Liver (tissue), 9 donors: Measurements from ENCODE around the gene PRR5L. TPM values are rescaled to one million over a fixed set of nuclear protein-coding genes. Genes with fewer than 3 reads are reported as not detected.

Experiments
- DNase-seq: peaks from one replicate; pipeline ENCODE4 v3.0.0-alpha.2; 2017; ENCODE audit warnings: low spot score
- H3K27ac ChIP-seq, 2 donors: one replicate each; pipeline ENCODE4 v1.7.0; 2013; ENCODE audit warnings: inconsistent platforms in 2 of 2, low read length in 2 of 2, control low read depth in 1 of 2, low read depth in 1 of 2, mild to moderate bottlenecking in 1 of 2
- H3K27me3 ChIP-seq, 4 donors: one replicate each; pipeline versions ENCODE4 v1.6.1 to v1.7.0; 2013; ENCODE audit warnings: low read length in 3 of 4, inconsistent platforms in 1 of 4, mild to moderate bottlenecking in 1 of 4, moderate library complexity in 1 of 4; ENCODE audit not compliant: control insufficient read depth in 4 of 4, insufficient read depth in 4 of 4
- H3K36me3 ChIP-seq, 4 donors: one replicate each; pipeline versions ENCODE4 v1.6.1 to v1.7.0; 2013; ENCODE audit warnings: low read length in 3 of 4, mild to moderate bottlenecking in 3 of 4, low read depth in 1 of 4, moderate library complexity in 1 of 4; ENCODE audit not compliant: control insufficient read depth in 4 of 4, insufficient read depth in 3 of 4
- H3K4me1 ChIP-seq, 4 donors: one replicate each; pipeline versions ENCODE4 v1.6.1 to v1.7.0; 2013; ENCODE audit warnings: low read length in 3 of 4, mild to moderate bottlenecking in 3 of 4, moderate library complexity in 1 of 4; ENCODE audit not compliant: control insufficient read depth in 4 of 4, insufficient read depth in 4 of 4
- H3K4me3 ChIP-seq, 3 donors: one replicate each; pipeline versions ENCODE4 v1.6.1 to v1.7.0; 2013; ENCODE audit warnings: low read length in 3 of 3, control low read depth in 1 of 3, low read depth in 1 of 3, mild to moderate bottlenecking in 1 of 3
- H3K9ac ChIP-seq, 2 donors: one replicate each; pipeline ENCODE4 v1.7.0; 2013; ENCODE audit warnings: low read length in 2 of 2, mild to moderate bottlenecking in 2 of 2, moderate library complexity in 2 of 2, control low read depth in 1 of 2, low read depth in 1 of 2
- H3K9me3 ChIP-seq, 4 donors: one replicate each; pipeline versions ENCODE4 v1.6.1 to v1.7.0; 2013; ENCODE audit warnings: low read length in 3 of 4; ENCODE audit not compliant: control insufficient read depth in 4 of 4
- CTCF ChIP-seq: fragments of 150-350 bp; IDR thresholded peaks from 2 replicates; pipeline ENCODE4 v1.5.1; 2017; ENCODE audit warnings: improper control_type of control experiment, low read depth, low read length; ENCODE audit not compliant: missing input control
- FOXA1 ChIP-seq: IDR thresholded peaks from 2 replicates; pipeline ENCODE4 v1.6.1; 2016; ENCODE audit warnings: antibody characterized with exemption
- FOXA2 ChIP-seq: IDR thresholded peaks from 2 replicates; pipeline ENCODE4 v1.6.1; 2016; ENCODE audit warnings: antibody characterized with exemption
- GABPA ChIP-seq, 2 donors: IDR thresholded peaks in 1 of 2; conservative IDR thresholded peaks in 1 of 2; 2 replicates each; pipeline ENCODE4 v1.6.1; 2016; ENCODE audit warnings: antibody characterized with exemption in 2 of 2, mild to moderate bottlenecking in 1 of 2, moderate library complexity in 1 of 2
- HNF4A ChIP-seq, 2 donors: conservative IDR thresholded peaks; 2 replicates each; pipeline ENCODE4 v1.6.1; 2016; ENCODE audit warnings: antibody characterized with exemption in 2 of 2, mild to moderate bottlenecking in 2 of 2
- HNF4G ChIP-seq: IDR thresholded peaks from 2 replicates; pipeline ENCODE4 v1.6.1; 2016; ENCODE audit warnings: antibody characterized with exemption
- JUND ChIP-seq, 2 donors: IDR thresholded peaks; 2 replicates each; pipeline ENCODE4 v1.6.1; 2016; ENCODE audit warnings: antibody characterized with exemption in 2 of 2
- MAX ChIP-seq: IDR thresholded peaks from 2 replicates; pipeline ENCODE4 v1.6.1; 2016; ENCODE audit warnings: antibody characterized with exemption
- NR2F2 ChIP-seq: IDR thresholded peaks from 2 replicates; pipeline ENCODE4 v1.6.1; 2016; ENCODE audit warnings: antibody characterized with exemption
- RAD21 ChIP-seq, 2 donors: IDR thresholded peaks; 2 replicates each; pipeline ENCODE4 v1.6.1; 2016; ENCODE audit warnings: antibody characterized with exemption in 2 of 2, mild to moderate bottlenecking in 2 of 2
- REST ChIP-seq: IDR thresholded peaks from 2 replicates; pipeline ENCODE4 v1.6.1; 2016; ENCODE audit warnings: antibody characterized with exemption, mild to moderate bottlenecking
- SP1 ChIP-seq: IDR thresholded peaks from 2 replicates; pipeline ENCODE4 v1.6.1; 2018; ENCODE audit warnings: antibody characterized with exemption, mild to moderate bottlenecking
- TAF1 ChIP-seq: conservative IDR thresholded peaks from 2 replicates; pipeline ENCODE4 v1.6.1; 2016; ENCODE audit warnings: antibody characterized with exemption, mild to moderate bottlenecking
- YY1 ChIP-seq: IDR thresholded peaks from 2 replicates; pipeline ENCODE4 v1.6.1; 2016; ENCODE audit warnings: antibody characterized with exemption, mild to moderate bottlenecking
- ZBTB33 ChIP-seq: IDR thresholded peaks from 2 replicates; pipeline ENCODE4 v1.6.1; 2016; ENCODE audit warnings: antibody characterized with exemption
- WGBS: extraction: QIAGEN DNeasy Blood & Tissue Kit; methylation state at CpG from one replicate; pipeline ENCODE4 v1.1.7; 2013; 5-methylcytosine and 5-hydroxymethylcytosine counted together
- polyA plus RNA-seq, 2 donors: library from polyadenylated mRNA; stranded (reverse) in 1 of 2; unstranded in 1 of 2; fragments of 200-250 nt in 1 of 2; fragments of >200 nt in 1 of 2; fragmentation: Nextera tagmentation in 1 of 2; extraction: Ambion mirVana in 1 of 2; gene quantifications; one replicate each; pipeline versions ENCODE4 v1.2.1 to v1.2.3, GENCODE V29; 2013 to 2015
- total RNA-seq, 2 donors: library from RNA; depleted of rRNA; stranded (reverse); fragments of >200 nt; gene quantifications; one replicate each; pipeline ENCODE4 v1.2.3, GENCODE V29; 2014
- donor health status: healthy.
- donor health status: healthy.
- donor health status: healthy.
- donor health status: healthy.
- donor health status: healthy.

PRR5L gene
- total and polyA plus RNA-seq, 4 donors, result 1.2 to 8.5 (median 4.5) TPM

GRCh38 chr11:36345084-36345511, 49.0 kb downstream of the PRR5L start:
- Histone ChIP-seq H3K4me1 (no peaks in the 10 kb centered on the region), H3K36me3 (no peaks in the 10 kb centered on the region), H3K4me3 (no peak overlapping the region), H3K9ac (no peak overlapping the region), H3K27ac (no peak overlapping the region), H3K9me3 (no peaks in the 10 kb centered on the region), H3K27me3 (peaks cover 0 to 5% (median 0%) of the 10 kb centered on the region in 4 donors)
- WGBS, result 48% methylated on average over 11 of the region's 11 CpGs
- TF ChIP-seq FOXA1 (no peak), NR2F2 (peak; percentile 65), MAX (peak; percentile 16)
- no peak for DNase-seq

GRCh38 chr11:36345535-36346141, 49.5 kb downstream of the PRR5L start:
- H3K27ac ChIP-seq, result no peak overlapping the region
- no peak for DNase-seq

More at GRCh38 chr11:36345535-36346141, 49.5 kb downstream of the PRR5L start:
- TF ChIP-seq YY1 (no peak), CTCF (no peak), RAD21 (IDR thresholded peaks at IDR 0.05) (no peak), GABPA (IDR thresholded peaks at IDR 0.05 in 1 of 2, conservative IDR thresholded peaks at IDR 0.05 in 1 of 2) (no peak), JUND (IDR thresholded peaks at IDR 0.05) (no peak), HNF4G (no peak), HNF4A (conservative IDR thresholded peaks at IDR 0.05) (no peak), ZBTB33 (no peak), FOXA1 (no peak), REST (no peak), FOXA2 (no peak), TAF1 (no peak), SP1 (no peak)
- Histone ChIP-seq H3K27me3 (peaks cover 0 to 5% (median 0%) of the 10 kb centered on the region in 4 donors), H3K4me1 (no peaks in the 10 kb centered on the region), H3K9me3 (no peaks in the 10 kb centered on the region), H3K9ac (no peak overlapping the region), H3K36me3 (no peaks in the 10 kb centered on the region), H3K4me3 (no peak overlapping the region)
- WGBS, result 59% methylated on average over 7 of the region's 7 CpGs
